Muscle layer of duodenum (tissue), 2 donors: Measurements from ENCODE around the gene KLHL24.
"Not testable (repeated sequence)": the region's sequence is repeated elsewhere in the genome, so short reads cannot be mapped to it uniquely, and the experiment has no call there.

Source experiments
- H3K27ac ChIP-seq: one replicate; pipeline ENCODE4 v1.7.0; 2013; ENCODE audit warnings: mild to moderate bottlenecking, low read length
- H3K27me3 ChIP-seq: one replicate; pipeline ENCODE4 v1.7.0; 2013; ENCODE audit warnings: low read depth, mild to moderate bottlenecking, control low read depth, low read length
- H3K36me3 ChIP-seq, 2 donors: one replicate each; pipeline ENCODE4 v1.7.0; 2013; ENCODE audit warnings: low read length in 2 of 2, control low read depth in 1 of 2, mild to moderate bottlenecking in 1 of 2; ENCODE audit not compliant: insufficient read depth in 2 of 2, control insufficient read depth in 1 of 2
- H3K4me1 ChIP-seq, 2 donors: one replicate each; pipeline ENCODE4 v1.7.0; 2013; ENCODE audit warnings: low read length in 2 of 2, mild to moderate bottlenecking in 2 of 2, control low read depth in 1 of 2, moderate library complexity in 1 of 2; ENCODE audit not compliant: insufficient read depth in 2 of 2, control insufficient read depth in 1 of 2
- H3K4me3 ChIP-seq, 2 donors: one replicate each; pipeline ENCODE4 v1.7.0; 2013; ENCODE audit warnings: low read length in 2 of 2, low read depth in 1 of 2, mild to moderate bottlenecking in 1 of 2
- H3K9me3 ChIP-seq, 2 donors: one replicate each; pipeline ENCODE4 v1.7.0; 2013; ENCODE audit warnings: low read length in 2 of 2, control low read depth in 1 of 2, mild to moderate bottlenecking in 1 of 2; ENCODE audit not compliant: control insufficient read depth in 1 of 2
- donor health status: healthy.

KLHL24 gene

GRCh38 chr3:183698756-183699155 is 63.3 kb downstream of the KLHL24 start:
- H3K4me1 ChIP-seq = peaks cover 0 to 15% of the 10 kb centered on the region in 2 donors
- H3K9me3 ChIP-seq = no peaks in the 10 kb centered on the region
- peak overlapping the region; percentile 87 to 97 for H3K4me3 ChIP-seq
- no peaks in the 10 kb centered on the region for H3K36me3 ChIP-seq
- no peaks in the 10 kb centered on the region for H3K27me3 ChIP-seq
- peak overlapping the region; percentile 81 for H3K27ac ChIP-seq

DNA sequence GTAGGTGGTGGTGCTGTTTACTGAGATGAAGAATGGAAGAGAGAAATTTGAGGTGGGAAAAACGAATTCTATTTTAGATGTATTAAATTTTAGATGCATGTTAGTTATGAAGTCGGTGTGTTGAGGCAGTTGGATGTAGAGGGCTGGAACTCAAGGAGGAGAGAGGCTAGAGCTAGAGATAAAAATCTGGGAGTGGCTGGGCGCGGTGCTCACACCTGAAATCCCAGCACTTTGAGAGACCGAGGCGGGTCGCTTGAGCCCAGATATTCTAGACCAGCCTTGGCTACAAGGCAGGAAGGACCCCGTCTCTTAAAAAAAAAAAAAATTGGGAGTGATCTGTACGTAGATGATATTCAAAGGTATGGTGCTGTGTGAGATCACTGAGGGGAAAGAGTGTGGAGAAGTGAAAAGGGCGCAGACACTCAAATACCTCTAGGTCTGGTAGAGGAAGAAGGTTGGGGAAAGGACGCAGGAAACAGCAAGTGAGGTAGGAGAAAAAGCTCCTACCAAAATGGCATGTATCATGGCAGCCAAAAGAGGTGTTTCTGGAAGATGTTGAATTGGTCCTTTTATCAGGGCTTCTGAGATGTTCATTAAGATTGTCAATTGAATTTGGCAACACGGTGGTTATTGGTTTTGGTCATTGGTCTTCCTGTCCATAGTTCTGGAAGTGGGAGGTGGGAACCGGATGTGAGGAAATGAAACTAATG is 64.0 kb downstream of the KLHL24 start:
- Histone ChIP-seq H3K36me3 (no peaks in the 10 kb centered on the region), H3K4me1 (peaks cover 0 to 15% of the 10 kb centered on the region in 2 donors), H3K4me3 (peak overlapping the region; percentile 87 to 97), H3K27ac (peak overlapping the region; percentile 81), H3K9me3 (no peaks in the 10 kb centered on the region), H3K27me3 (no peaks in the 10 kb centered on the region)

- no peaks in the 10 kb centered on the region for H3K27me3 ChIP-seq
- peaks cover 0 to 15% of the 10 kb centered on the region in 2 donors for H3K4me1 ChIP-seq
- H3K36me3 ChIP-seq = no peaks in the 10 kb centered on the region
- no peak overlapping the region for H3K4me3 ChIP-seq
- no peaks in the 10 kb centered on the region for H3K9me3 ChIP-seq
- no peak overlapping the region for H3K27ac ChIP-seq
Measured at GRCh38 chr3:183701744-183702143, 66.3 kb downstream of the KLHL24 start.

DNA sequence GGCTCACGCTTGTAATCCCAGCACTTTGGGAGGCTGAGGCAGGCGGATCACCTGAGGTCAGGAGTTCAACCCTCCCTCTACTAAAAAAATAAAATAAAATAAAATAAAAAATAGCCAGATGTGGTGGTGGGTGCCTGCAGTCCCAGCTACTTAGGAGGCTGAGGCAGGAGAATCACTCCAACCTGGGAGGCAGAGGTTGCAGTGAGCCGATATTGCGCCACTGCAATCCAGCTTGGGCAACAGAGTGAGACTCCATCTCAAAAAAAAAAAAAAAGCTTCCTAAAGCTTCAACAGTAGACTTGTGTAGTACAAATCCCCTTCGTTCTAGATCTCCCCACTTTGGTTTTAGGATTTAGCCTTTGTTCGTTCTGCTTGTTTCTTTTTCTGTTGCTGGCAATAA is 68.5 kb downstream of the KLHL24 start:
- H3K27me3 ChIP-seq, H3K27ac ChIP-seq, H3K4me3 ChIP-seq, H3K36me3 ChIP-seq, H3K9me3 ChIP-seq: not testable (repeated sequence)
- peaks cover 0 to 11% of the 10 kb centered on the region in 2 donors for H3K4me1 ChIP-seq

DNA sequence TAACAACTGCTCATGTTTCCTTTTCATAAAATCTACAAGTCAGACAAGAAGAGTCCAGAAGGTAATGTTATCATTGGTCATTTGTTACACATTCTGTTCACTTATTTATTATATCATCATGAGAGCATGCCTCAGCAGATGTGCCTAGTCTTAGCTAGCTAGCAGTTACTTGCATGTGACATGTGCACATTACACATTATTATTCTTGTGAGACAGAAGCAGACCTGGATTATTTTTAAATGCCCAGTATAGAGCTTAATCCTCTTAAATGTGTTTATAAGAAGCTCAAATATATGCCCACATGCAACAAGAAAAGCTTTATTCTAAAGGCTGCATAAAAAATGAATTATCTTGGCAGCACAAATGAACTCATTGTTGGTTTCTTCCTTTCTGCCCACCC is 74.8 kb downstream of the KLHL24 start:
- Histone ChIP-seq H3K4me1 (no peaks in the 10 kb centered on the region), H3K27me3 (no peaks in the 10 kb centered on the region), H3K4me3 (no peak overlapping the region), H3K36me3 (no peaks in the 10 kb centered on the region), H3K9me3 (no peaks in the 10 kb centered on the region), H3K27ac (no peak overlapping the region)

DNA sequence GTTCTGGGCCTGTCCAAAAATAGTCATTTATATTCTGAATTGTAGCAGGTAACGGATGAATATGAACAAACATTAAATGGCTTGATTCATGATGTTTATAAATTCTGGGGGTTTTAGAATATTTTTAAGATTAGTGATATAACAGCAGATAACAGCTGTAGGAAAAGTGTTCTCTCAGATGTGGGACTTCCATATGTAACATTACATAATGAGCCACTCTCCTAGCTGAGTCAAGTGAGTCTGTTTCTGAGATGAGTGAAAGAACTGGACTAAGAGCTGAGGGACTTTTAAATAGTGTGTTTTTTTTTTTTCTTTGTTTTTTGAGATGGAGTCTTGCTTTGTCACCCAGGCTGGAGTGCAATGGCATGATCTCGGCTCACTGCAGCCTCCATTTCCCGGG is 76.1 kb downstream of the KLHL24 start:
- H3K36me3 ChIP-seq = no peaks in the 10 kb centered on the region
- H3K9me3 ChIP-seq = no peaks in the 10 kb centered on the region
- no peak overlapping the region for H3K27ac ChIP-seq
- no peaks in the 10 kb centered on the region for H3K4me1 ChIP-seq
- no peak overlapping the region for H3K4me3 ChIP-seq
- no peaks in the 10 kb centered on the region for H3K27me3 ChIP-seq

DNA sequence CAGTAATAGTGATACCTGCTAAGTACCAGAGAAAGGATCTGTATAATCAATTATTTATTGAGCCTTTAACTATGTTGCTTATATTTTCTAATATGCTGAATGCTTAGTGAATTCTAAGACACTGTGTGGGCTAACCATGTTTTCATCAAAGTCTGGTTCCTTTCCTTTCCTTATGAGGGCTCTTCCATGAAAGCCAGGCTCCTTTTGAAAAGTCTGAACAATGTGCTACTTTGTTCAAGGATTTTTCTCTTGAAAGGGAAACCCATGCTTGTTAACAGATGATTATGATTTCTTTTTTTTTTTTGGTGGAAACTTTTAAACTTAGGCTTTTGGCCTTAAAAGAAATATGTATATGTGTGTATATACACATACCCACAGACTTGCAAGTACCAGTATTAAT is 79.2 kb downstream of the KLHL24 start:
- no peaks in the 10 kb centered on the region for H3K4me1 ChIP-seq
- no peaks in the 10 kb centered on the region for H3K27me3 ChIP-seq
- no peaks in the 10 kb centered on the region for H3K9me3 ChIP-seq
- peaks cover 0 to 6% of the 10 kb centered on the region in 2 donors for H3K36me3 ChIP-seq
- H3K4me3 ChIP-seq = no peak overlapping the region
- no peak overlapping the region for H3K27ac ChIP-seq

DNA sequence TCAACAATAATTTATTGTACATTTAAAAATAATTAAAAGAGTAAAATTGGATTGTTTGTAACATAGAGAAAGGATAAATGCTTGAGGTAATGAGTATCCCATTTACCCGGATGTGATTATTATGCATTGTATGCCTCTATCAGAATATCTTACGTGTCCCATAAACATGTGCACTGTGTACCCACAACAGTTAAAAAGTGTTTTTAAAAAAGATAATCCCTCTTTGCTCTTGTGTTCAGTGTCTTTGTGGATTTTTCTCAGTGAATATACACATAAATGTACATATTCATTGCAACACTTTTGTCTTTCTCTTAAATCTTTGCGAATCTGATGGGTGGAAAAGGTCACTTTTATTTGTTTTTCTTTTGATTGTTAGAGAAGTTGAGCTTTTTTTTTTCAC is 82.6 kb downstream of the KLHL24 start:
- Histone ChIP-seq H3K4me1 (no peaks in the 10 kb centered on the region), H3K4me3 (no peak overlapping the region), H3K27ac (no peak overlapping the region), H3K9me3 (no peaks in the 10 kb centered on the region), H3K27me3 (no peaks in the 10 kb centered on the region), H3K36me3 (peaks cover 16 to 26% of the 10 kb centered on the region in 2 donors)

GRCh38 chr3:183725387-183725786 is 90.0 kb downstream of the KLHL24 start:
- no peak overlapping the region for H3K4me3 ChIP-seq
- no peaks in the 10 kb centered on the region for H3K27me3 ChIP-seq
- H3K27ac ChIP-seq = no peak overlapping the region
- peaks cover 44 to 50% of the 10 kb centered on the region in 2 donors for H3K36me3 ChIP-seq
- no peaks in the 10 kb centered on the region for H3K9me3 ChIP-seq
- no peaks in the 10 kb centered on the region for H3K4me1 ChIP-seq

- no peaks in the 10 kb centered on the region for H3K27me3 ChIP-seq
- no peaks in the 10 kb centered on the region for H3K9me3 ChIP-seq
- no peak overlapping the region for H3K27ac ChIP-seq
- no peak overlapping the region for H3K4me3 ChIP-seq
- H3K4me1 ChIP-seq = no peaks in the 10 kb centered on the region
- H3K36me3 ChIP-seq = peaks cover 29 to 42% of the 10 kb centered on the region in 2 donors
Measured at GRCh38 chr3:183728204-183728603, 92.8 kb downstream of the KLHL24 start.

DNA sequence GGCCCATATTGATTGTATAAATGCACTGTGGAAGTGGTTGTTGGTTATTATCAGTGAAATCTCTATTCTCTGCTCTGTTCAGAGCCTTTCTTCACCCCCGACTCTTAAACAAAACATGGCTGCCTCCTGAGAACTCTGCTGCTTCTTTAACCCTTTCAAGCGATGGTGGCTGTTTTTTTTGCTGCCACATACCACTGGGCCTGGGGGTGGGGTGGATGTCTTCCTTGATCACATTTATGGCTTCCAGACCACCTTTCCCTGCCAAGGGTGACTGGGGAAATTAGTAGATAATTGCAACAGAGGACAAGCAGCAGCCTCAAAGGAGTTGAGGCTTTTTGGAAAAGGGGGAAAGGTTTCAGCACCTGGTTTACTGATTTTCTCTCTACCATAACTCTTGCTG is 94.9 kb downstream of the KLHL24 start:
- no peak overlapping the region for H3K4me3 ChIP-seq
- no peaks in the 10 kb centered on the region for H3K4me1 ChIP-seq
- no peaks in the 10 kb centered on the region for H3K27me3 ChIP-seq
- no peak overlapping the region for H3K27ac ChIP-seq
- H3K36me3 ChIP-seq = peaks cover 28 to 49% of the 10 kb centered on the region in 2 donors
- no peaks in the 10 kb centered on the region for H3K9me3 ChIP-seq

- H3K27ac ChIP-seq = no peak overlapping the region
- no peaks in the 10 kb centered on the region for H3K27me3 ChIP-seq
- peaks cover 20 to 46% of the 10 kb centered on the region in 2 donors for H3K36me3 ChIP-seq
- H3K9me3 ChIP-seq = no peaks in the 10 kb centered on the region
- H3K4me3 ChIP-seq = no peak overlapping the region
- H3K4me1 ChIP-seq = no peaks in the 10 kb centered on the region
Measured at GRCh38 chr3:183731611-183732010, 96.2 kb downstream of the KLHL24 start.
